GM12878 (cell line): ENCODE results near the gene SYTL1. TPM values are rescaled to one million over a fixed set of nuclear protein-coding genes. Genes with fewer than 3 reads are reported as not detected.

Experiments used
- ATAC-seq: fragments of 200-7000 bp; cut with Tn5 transposase; 3 replicates; pipeline ENCODE4 v1.9.1; 2020; ENCODE audit warnings: mild to moderate bottlenecking, moderate library complexity
- BruUV-seq: library from RNA; stranded (reverse); fragments of 400-500 nt; replicated peaks from 2 replicates; lab custom pipeline; 2021; lab: Mats Ljungman, UMichigan
- CTCF ChIA-PET: fragments of 300-600 bp; sonication (Branson Sonifier 250); formaldehyde crosslinking; extraction: SDS; loops from one replicate; lab custom pipeline; 2021; ENCODE audit warnings: inconsistent platforms; lab: Yijun Ruan, JAX
- POLR2A ChIA-PET: fragments of 350-600 bp; formaldehyde crosslinking; extraction: SDS; loops from one replicate; lab custom pipeline; 2021; ENCODE audit warnings: inconsistent platforms; lab: Charles Lee
- RAD21 ChIA-PET: fragments of 300-600 bp; sonication (Branson Sonifier 250); formaldehyde crosslinking; loops from one replicate; lab custom pipeline; 2023; ENCODE audit warnings: antibody characterized with exemption; ENCODE audit not compliant: unreplicated experiment; lab: Charles Lee
- SMC1A ChIA-PET: fragments of 300-600 bp; sonication (Branson Sonifier 250); formaldehyde crosslinking; loops from one replicate; lab custom pipeline; 2023; ENCODE audit not compliant: unreplicated experiment, uncharacterized antibody; lab: Charles Lee
- DNase-seq: peaks from one replicate; pipeline ENCODE4 v3.0.0-alpha.2; 2011; ENCODE audit warnings: low read depth, low spot score
- FAIRE-seq: peaks from 3 replicates; lab custom pipeline; 2011; peaks lifted over from hg19 to GRCh38; lab: Jason Lieb, UNC
- H2AFZ ChIP-seq: 2 replicates; pipeline ENCODE4 v1.6.0; 2011; ENCODE audit warnings: low read depth, low read length, control low read depth; ENCODE audit not compliant: control insufficient read depth
- H3K27ac ChIP-seq: 2 replicates; pipeline ENCODE4 v1.5.1; 2011; ENCODE audit warnings: control low read depth; ENCODE audit not compliant: control insufficient read depth, insufficient read depth
- H3K27me3 ChIP-seq, 2 experiments: replicated peaks in 1 of 2; 2 replicates each; pipeline versions ENCODE4 v1.6.0 to v1.6.1; 2011; ENCODE audit warnings: low read length in 1 of 2; ENCODE audit not compliant: control insufficient read depth in 2 of 2, insufficient read depth in 2 of 2
- H3K36me3 ChIP-seq, 2 experiments: 2 replicates each; pipeline ENCODE4 v1.5.1; 2011; ENCODE audit warnings: low read length in 1 of 2; ENCODE audit not compliant: control insufficient read depth in 2 of 2, insufficient read depth in 2 of 2
- H3K4me1 ChIP-seq: 2 replicates; pipeline ENCODE4 v1.6.1; 2011; ENCODE audit warnings: mild to moderate bottlenecking, low read length, moderate library complexity, mixed read lengths; ENCODE audit not compliant: control insufficient read depth, insufficient read depth
- H3K4me2 ChIP-seq: 2 replicates; pipeline ENCODE4 v1.6.0; 2011; ENCODE audit warnings: control low read depth; ENCODE audit not compliant: control insufficient read depth, insufficient read depth
- H3K4me3 ChIP-seq: fragments of 200-600 bp; sonication (generic); 2 replicates; pipeline ENCODE4 v1.5.1; 2016
- H3K79me2 ChIP-seq: 2 replicates; pipeline ENCODE4 v1.6.0; 2011; ENCODE audit warnings: low read length; ENCODE audit not compliant: control insufficient read depth, insufficient read depth
- H3K9ac ChIP-seq: 2 replicates; pipeline ENCODE4 v1.8.0; 2011; ENCODE audit warnings: low read length, control low read depth, mixed read lengths; ENCODE audit not compliant: control insufficient read depth, insufficient read depth
- H3K9me3 ChIP-seq: replicated peaks from 3 replicates; pipeline ENCODE4 v1.5.1; 2011; ENCODE audit warnings: mild to moderate bottlenecking, low read length; ENCODE audit not compliant: control insufficient read depth, insufficient read depth
- H4K20me1 ChIP-seq: 2 replicates; pipeline ENCODE4 v1.6.0; 2011; ENCODE audit not compliant: control insufficient read depth, insufficient read depth
- BACH1 ChIP-seq: fragments of 450-650 bp; IDR thresholded peaks from 2 replicates; pipeline ENCODE4 v1.6.1; 2017; ENCODE audit warnings: mild to moderate bottlenecking, borderline replicate concordance
- CHD2 ChIP-seq: IDR thresholded peaks from 2 replicates; pipeline ENCODE4 v1.6.1; 2011; ENCODE audit warnings: low read depth, low read length, improper control_type of control experiment, borderline replicate concordance
- DPF2 ChIP-seq: fragments of 450-650 bp; IDR thresholded peaks from 2 replicates; pipeline ENCODE4 v1.6.1; 2017; ENCODE audit warnings: mild to moderate bottlenecking
- EGR1 ChIP-seq, 2 experiments: IDR thresholded peaks; 1 replicate in 1 of 2; 2 replicates in 1 of 2; pipeline ENCODE4 v1.6.1; 2011 to 2012; ENCODE audit warnings: low read depth in 2 of 2, low read length in 2 of 2, borderline replicate concordance in 1 of 2, mild to moderate bottlenecking in 1 of 2, moderate library complexity in 1 of 2
- HDGF ChIP-seq: fragments of 450-650 bp; IDR thresholded peaks from 2 replicates; pipeline ENCODE4 v1.6.1; 2016; ENCODE audit warnings: antibody characterized with exemption
- IKZF1 ChIP-seq: fragments of 450-650 bp; conservative IDR thresholded peaks from 2 replicates; pipeline ENCODE4 v1.6.1; 2017; ENCODE audit warnings: antibody characterized with exemption, mild to moderate bottlenecking
- KLF5 ChIP-seq: fragments of 450-650 bp; IDR thresholded peaks from 2 replicates; pipeline ENCODE4 v1.6.1; 2014; ENCODE audit warnings: mild to moderate bottlenecking; ENCODE audit not compliant: partially characterized antibody
- MTA2 ChIP-seq: fragments of 450-650 bp; IDR thresholded peaks from 2 replicates; pipeline ENCODE4 v1.6.1; 2016; ENCODE audit warnings: low read depth, mild to moderate bottlenecking, moderate library complexity
- RAD51 ChIP-seq: fragments of 450-650 bp; IDR thresholded peaks from 2 replicates; pipeline ENCODE4 v1.6.1; 2016; ENCODE audit warnings: moderate library complexity, mild to moderate bottlenecking, inconsistent platforms
- RUNX3 ChIP-seq: IDR thresholded peaks from 2 replicates; pipeline ENCODE4 v1.6.1; 2012; ENCODE audit warnings: low read length, inconsistent platforms
- SP1 ChIP-seq: IDR thresholded peaks from one replicate; pipeline ENCODE4 v1.6.1; 2011; ENCODE audit warnings: low read depth, low read length
- TCF12 ChIP-seq: IDR thresholded peaks from 2 replicates; pipeline ENCODE4 v1.6.1; 2011; ENCODE audit warnings: low read depth, mild to moderate bottlenecking, low read length
- TCF3 ChIP-seq: IDR thresholded peaks from 2 replicates; pipeline ENCODE4 v1.6.1; 2012; ENCODE audit warnings: low read depth, mild to moderate bottlenecking, low read length, borderline replicate concordance; ENCODE audit not compliant: insufficient read depth
- WRNIP1 ChIP-seq: IDR thresholded peaks from 2 replicates; pipeline ENCODE4 v1.6.1; 2011; ENCODE audit warnings: low read depth, low read length, improper control_type of control experiment, borderline replicate concordance
- YY1 ChIP-seq: IDR thresholded peaks from 2 replicates; pipeline ENCODE4 v1.6.1; 2011; ENCODE audit warnings: low read depth, mild to moderate bottlenecking, low read length
- ZBED1 ChIP-seq: IDR thresholded peaks from 2 replicates; pipeline ENCODE4 v1.6.1; 2016; ENCODE audit warnings: borderline replicate concordance
- WGBS: methylation state at CpG from one replicate; pipeline ENCODE4 v1.1.6; 2016; ENCODE audit warnings: low lambda C conversion rate; ENCODE audit not compliant: insufficient replicate concordance, insufficient coverage; ENCODE audit errors: missing lambda C conversion rate; 5-methylcytosine and 5-hydroxymethylcytosine counted together
- in situ Hi-C: fragments of 300-500 bp; cut with MboI; formaldehyde crosslinking; loops from 9 replicates; pipeline ENCODE4 v1.14.3; 2018; ENCODE audit warnings: mixed read lengths
- intact Hi-C: fragments of 100-400 bp; cut with micrococcal nuclease; formaldehyde crosslinking; loops from one replicate; pipeline ENCODE4 v1.14.2; 2022; ENCODE audit not compliant: unreplicated experiment
- polyA plus RNA-seq, 11 experiments: library from polyadenylated mRNA; depleted of rRNA in 4 of 11; unstranded in 6 of 11; stranded (reverse) in 5 of 11; fragments of >200 nt; fragmentation: Nextera tagmentation in 4 of 11; fragmentation: Illumina TruSeq in 1 of 11; extraction: Ambion mirVana in 4 of 11; extraction: Trizol in 1 of 11; gene quantifications; 1 replicate in 1 of 11; 2 replicates in 10 of 11; pipeline versions ENCODE4 v1.2.1 to v1.2.3, GENCODE V29; 2011 to 2016; ENCODE audit warnings: inconsistent platforms in 2 of 11, missing spikeins in 2 of 11, low read depth in 1 of 11
- total RNA-seq, 4 experiments: library from RNA; depleted of rRNA in 3 of 4; stranded (reverse); fragments of >200 nt in 3 of 4; fragmentation: Illumina TruSeq in 1 of 4; extraction: Trizol in 1 of 4; gene quantifications; 2 replicates each; pipeline versions ENCODE4 v1.2.1 to v1.2.3, GENCODE V29; 2013 to 2021
- TF ChIP-seq, protein P1 (sequence below): fragments of 450-650 bp; IDR thresholded peaks from 2 replicates; pipeline ENCODE4 v1.6.1; 2016; ENCODE audit warnings: mild to moderate bottlenecking, moderate library complexity, borderline replicate concordance
- TF ChIP-seq, protein P2 (sequence below), 3 experiments: IDR thresholded peaks in 2 of 3; conservative IDR thresholded peaks in 1 of 3; 2 replicates each; pipeline ENCODE4 v1.5.1; 2011; ENCODE audit warnings: low read depth in 3 of 3, low read length in 3 of 3, mild to moderate bottlenecking in 3 of 3, control low read depth in 2 of 3, moderate library complexity in 2 of 3, inconsistent platforms in 1 of 3, mixed read lengths in 1 of 3; ENCODE audit not compliant: control insufficient read depth in 2 of 3, insufficient read depth in 1 of 3; ENCODE audit errors: extremely low read depth in 1 of 3

The SYTL1 gene
- total and polyA plus RNA-seq, 10 of the 15 experiments (the other 5 are each of a cell fraction or from before 2014, with no cell fraction given): 0.72 to 45.6 (median 14.8) TPM

DNA sequence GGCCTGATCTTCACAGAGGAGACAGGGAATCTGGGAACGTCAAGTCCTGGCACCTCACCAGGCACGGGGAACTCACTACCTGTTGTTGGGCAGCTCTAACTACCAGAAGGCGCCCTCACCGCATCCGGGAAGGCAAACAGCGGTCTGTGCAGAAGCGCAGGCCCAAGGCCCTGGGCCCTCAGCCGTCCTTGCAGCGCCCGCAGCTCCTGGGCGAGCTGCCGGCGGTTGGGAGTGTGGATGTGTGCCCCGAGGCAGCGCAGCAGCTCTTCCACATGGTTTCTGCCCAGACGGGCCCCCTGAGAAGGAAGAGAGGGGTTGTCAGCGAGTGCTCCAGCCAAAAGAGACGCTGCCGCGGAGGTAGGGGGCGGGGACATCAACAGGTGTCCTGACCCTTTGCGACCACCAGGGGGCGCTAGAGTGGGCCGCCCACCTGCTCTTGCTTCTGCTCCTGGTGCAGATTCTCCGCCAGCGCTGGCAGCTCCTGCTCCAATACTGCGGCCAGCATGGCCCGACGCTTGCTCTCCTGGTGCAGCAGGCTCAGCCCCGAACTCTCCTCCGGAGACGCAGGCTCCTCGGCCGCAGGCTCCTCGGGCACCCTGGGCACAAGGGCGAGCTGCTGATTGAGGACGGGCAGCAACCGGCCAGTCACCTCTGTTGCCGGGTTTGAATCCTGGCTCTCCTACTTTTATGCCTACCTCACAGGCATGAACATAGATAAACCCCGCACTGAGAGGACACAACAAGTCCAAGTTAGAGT lies 15.6 kb downstream of the SYTL1 start:
- Histone ChIP-seq H3K9ac (peak overlapping the region; percentile 32; the same call in 1 of the 2 replicates), H2AFZ (peak overlapping the region; percentile 93), H3K4me1 (peaks cover 13% of the 10 kb centered on the region), H3K27me3 (no peaks in the 10 kb centered on the region; a peak in 1 of 4 replicates), H3K36me3 (no peaks in the 10 kb centered on the region), H3K4me2 (peak overlapping the region; percentile 68), H4K20me1 (no peaks in the 10 kb centered on the region), H3K79me2 (no peaks in the 10 kb centered on the region), H3K27ac (no peak overlapping the region), H3K9me3 (no peaks in the 10 kb centered on the region), H3K4me3 (peak overlapping the region; percentile 54; the same call in 1 of the 2 replicates)
- ChIA-PET CTCF (interaction anchor here (0.8 to 8.7 kb wide), 27 partner anchors 10 to 305 kb away, joined by 3 to 126 read pairs (median 5); partner anchors contain the start of genes AHDC1, GPR3, MAP3K6 and SYTL1), POLR2A (no interaction called here), SMC1A (interaction anchor here (0.8 to 2.0 kb wide), 8 partner anchors 8 to 253 kb away, joined by 3 to 16 read pairs (median 4); partner anchors contain the start of gene MAP3K6), RAD21 (interaction anchor here (0.7 to 3.1 kb wide), 7 partner anchors 9 to 61 kb away, joined by 3 to 16 read pairs (median 5); partner anchors contain the start of genes GPR3 and MAP3K6)
- intact Hi-C loops: loop anchor here (1.0 kb wide), 1 partner anchor 31 kb away; no protein-coding TSS in a partner anchor
- in situ Hi-C loops: no loop called here
- ATAC-seq (peak; percentile 88), FAIRE-seq (peak; percentile 69), DNase-seq (no peak)
- BruUV-seq: no TSS peak
- 12% methylated on average over 36 of the region's 40 CpGs for WGBS
- TF ChIP-seq HDGF (peak; percentile 93), KLF5 (peak; percentile 57), SP1 (peak; percentile 63), ZBED1 (no peak), RUNX3 (peak; percentile 32; the same call in 1 of the 2 replicates), BACH1 (peak; percentile 34; the same call in 1 of the 2 replicates), TCF12 (peak; percentile 87), YY1 (0 out of 2 replicates have a peak, but pooled peaks have one; percentile 37), TCF3 (peak; percentile 94), EGR1 (IDR thresholded peaks at IDR 0.05; ENCODE audit: borderline replicate concordance in 1 of 2, low read depth in 2 of 2, low read length in 2 of 2) (peak in 1 of 2 experiments; percentile 80; a peak in 2 of 3 replicates), IKZF1 (0 out of 2 replicates have a peak, but pooled peaks have one; percentile 30), DPF2 (0 out of 2 replicates have a peak, but pooled peaks have one; percentile 25), RAD51 (no peak), WRNIP1 (no peak), CHD2 (0 out of 2 replicates have a peak, but pooled peaks have one; percentile 27), MTA2 (no peak)
- TF ChIP-seq, protein P1, sequence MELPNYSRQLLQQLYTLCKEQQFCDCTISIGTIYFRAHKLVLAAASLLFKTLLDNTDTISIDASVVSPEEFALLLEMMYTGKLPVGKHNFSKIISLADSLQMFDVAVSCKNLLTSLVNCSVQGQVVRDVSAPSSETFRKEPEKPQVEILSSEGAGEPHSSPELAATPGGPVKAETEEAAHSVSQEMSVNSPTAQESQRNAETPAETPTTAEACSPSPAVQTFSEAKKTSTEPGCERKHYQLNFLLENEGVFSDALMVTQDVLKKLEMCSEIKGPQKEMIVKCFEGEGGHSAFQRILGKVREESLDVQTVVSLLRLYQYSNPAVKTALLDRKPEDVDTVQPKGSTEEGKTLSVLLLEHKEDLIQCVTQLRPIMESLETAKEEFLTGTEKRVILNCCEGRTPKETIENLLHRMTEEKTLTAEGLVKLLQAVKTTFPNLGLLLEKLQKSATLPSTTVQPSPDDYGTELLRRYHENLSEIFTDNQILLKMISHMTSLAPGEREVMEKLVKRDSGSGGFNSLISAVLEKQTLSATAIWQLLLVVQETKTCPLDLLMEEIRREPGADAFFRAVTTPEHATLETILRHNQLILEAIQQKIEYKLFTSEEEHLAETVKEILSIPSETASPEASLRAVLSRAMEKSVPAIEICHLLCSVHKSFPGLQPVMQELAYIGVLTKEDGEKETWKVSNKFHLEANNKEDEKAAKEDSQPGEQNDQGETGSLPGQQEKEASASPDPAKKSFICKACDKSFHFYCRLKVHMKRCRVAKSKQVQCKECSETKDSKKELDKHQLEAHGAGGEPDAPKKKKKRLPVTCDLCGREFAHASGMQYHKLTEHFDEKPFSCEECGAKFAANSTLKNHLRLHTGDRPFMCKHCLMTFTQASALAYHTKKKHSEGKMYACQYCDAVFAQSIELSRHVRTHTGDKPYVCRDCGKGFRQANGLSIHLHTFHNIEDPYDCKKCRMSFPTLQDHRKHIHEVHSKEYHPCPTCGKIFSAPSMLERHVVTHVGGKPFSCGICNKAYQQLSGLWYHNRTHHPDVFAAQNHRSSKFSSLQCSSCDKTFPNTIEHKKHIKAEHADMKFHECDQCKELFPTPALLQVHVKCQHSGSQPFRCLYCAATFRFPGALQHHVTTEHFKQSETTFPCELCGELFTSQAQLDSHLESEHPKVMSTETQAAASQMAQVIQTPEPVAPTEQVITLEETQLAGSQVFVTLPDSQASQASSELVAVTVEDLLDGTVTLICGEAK: no peak
- TF ChIP-seq, protein P2, sequence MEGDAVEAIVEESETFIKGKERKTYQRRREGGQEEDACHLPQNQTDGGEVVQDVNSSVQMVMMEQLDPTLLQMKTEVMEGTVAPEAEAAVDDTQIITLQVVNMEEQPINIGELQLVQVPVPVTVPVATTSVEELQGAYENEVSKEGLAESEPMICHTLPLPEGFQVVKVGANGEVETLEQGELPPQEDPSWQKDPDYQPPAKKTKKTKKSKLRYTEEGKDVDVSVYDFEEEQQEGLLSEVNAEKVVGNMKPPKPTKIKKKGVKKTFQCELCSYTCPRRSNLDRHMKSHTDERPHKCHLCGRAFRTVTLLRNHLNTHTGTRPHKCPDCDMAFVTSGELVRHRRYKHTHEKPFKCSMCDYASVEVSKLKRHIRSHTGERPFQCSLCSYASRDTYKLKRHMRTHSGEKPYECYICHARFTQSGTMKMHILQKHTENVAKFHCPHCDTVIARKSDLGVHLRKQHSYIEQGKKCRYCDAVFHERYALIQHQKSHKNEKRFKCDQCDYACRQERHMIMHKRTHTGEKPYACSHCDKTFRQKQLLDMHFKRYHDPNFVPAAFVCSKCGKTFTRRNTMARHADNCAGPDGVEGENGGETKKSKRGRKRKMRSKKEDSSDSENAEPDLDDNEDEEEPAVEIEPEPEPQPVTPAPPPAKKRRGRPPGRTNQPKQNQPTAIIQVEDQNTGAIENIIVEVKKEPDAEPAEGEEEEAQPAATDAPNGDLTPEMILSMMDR (IDR thresholded peaks at IDR 0.05 in 2 of 3, conservative IDR thresholded peaks at IDR 0.05 in 1 of 3; ENCODE audit: control insufficient read depth in 2 of 3, extremely low read depth in 1 of 3, insufficient read depth in 1 of 3, low read depth in 3 of 3, low read length in 3 of 3): peak; percentile 90 to 96 (median 93); a peak in 5 of 6 replicates
